Endodermal cell (in vitro differentiated cells): ENCODE measurements around the gene PPT1. TPM values are rescaled to one million over a fixed set of nuclear protein-coding genes. Genes with fewer than 3 reads are reported as not detected.

ENCODE experiments used
- DNase-seq: peaks from one replicate; pipeline ENCODE4 v3.0.0-alpha.2; 2017
- H3K27ac ChIP-seq: 2 replicates; pipeline ENCODE4 v1.5.1; 2013; ENCODE audit warnings: mild to moderate bottlenecking, low read depth, low read length, moderate library complexity
- H3K27me3 ChIP-seq: 2 replicates; pipeline ENCODE4 v1.6.1; 2013; ENCODE audit warnings: mild to moderate bottlenecking, low read length, moderate library complexity; ENCODE audit not compliant: insufficient read depth, control insufficient read depth, poor library complexity, severe bottlenecking
- H3K36me3 ChIP-seq: 2 replicates; pipeline ENCODE4 v1.7.0; 2013; ENCODE audit warnings: mild to moderate bottlenecking, low read length, moderate library complexity; ENCODE audit not compliant: control insufficient read depth, insufficient read depth
- H3K4me1 ChIP-seq: one replicate; pipeline ENCODE4 v1.7.0; 2013; ENCODE audit warnings: low read length; ENCODE audit not compliant: control insufficient read depth, insufficient read depth
- H3K4me3 ChIP-seq: 2 replicates; pipeline ENCODE4 v1.5.1; 2013; ENCODE audit warnings: mild to moderate bottlenecking, low read length, moderate library complexity
- H3K9ac ChIP-seq: 2 replicates; pipeline ENCODE4 v1.6.1; 2013; ENCODE audit warnings: mild to moderate bottlenecking, low read length, moderate library complexity; ENCODE audit not compliant: poor library complexity, severe bottlenecking; ENCODE audit errors: extremely low read depth
- H3K9me3 ChIP-seq: 2 replicates; pipeline ENCODE4 v1.6.1; 2013; ENCODE audit warnings: mild to moderate bottlenecking, low read length, moderate library complexity; ENCODE audit not compliant: control insufficient read depth
- H3K27ac Mint-ChIP-seq: 2 replicates; pipeline ENCODE4 v1.8.0; 2020; ENCODE audit warnings: mixed read lengths
- H3K27me3 Mint-ChIP-seq: 2 replicates; pipeline ENCODE4 v1.8.0; 2021; ENCODE audit warnings: mild to moderate bottlenecking, mixed read lengths; ENCODE audit not compliant: insufficient read depth
- H3K36me3 Mint-ChIP-seq: 2 replicates; pipeline ENCODE4 v1.8.0; 2020; ENCODE audit warnings: low read depth, mixed read lengths
- H3K4me1 Mint-ChIP-seq: 2 replicates; pipeline ENCODE4 v1.8.0; 2020; ENCODE audit warnings: mixed read lengths
- H3K4me3 Mint-ChIP-seq: 2 replicates; pipeline ENCODE4 v1.8.0; 2020; ENCODE audit warnings: mild to moderate bottlenecking, moderate library complexity, mixed read lengths
- H3K9me3 Mint-ChIP-seq: 2 replicates; pipeline ENCODE4 v1.8.0; 2020; ENCODE audit warnings: mild to moderate bottlenecking, mixed read lengths
- WGBS, 2 experiments: methylation state at CpG; one replicate each; pipeline versions ENCODE4 v1.1.5 to v1.1.7; 2013; ENCODE audit warnings: missing lambda C conversion rate in 2 of 2, mixed read lengths in 1 of 2; ENCODE audit not compliant: insufficient coverage in 1 of 2, insufficient read length in 1 of 2; 5-methylcytosine and 5-hydroxymethylcytosine counted together
- total RNA-seq, 2 donors: library from RNA; stranded (reverse); fragmentation: NEBNext Ultra II Directional in 1 of 2; extraction: Animal tissue kit (Norgen Biotek cat#: 25700) in 1 of 2; gene quantifications; 2 replicates in 1 of 2; 3 replicates in 1 of 2; pipeline ENCODE4 v1.2.1, GENCODE V29; 2021
- TF ChIP-seq, protein P1 (sequence below): fragments of 200-600 bp; sonication (generic); conservative IDR thresholded peaks from 2 replicates; pipeline ENCODE4 v1.5.0; 2021; ENCODE audit warnings: antibody characterized with exemption, mild to moderate bottlenecking

Gene PPT1
- total RNA-seq, 2 donors from 2014 or later, result 85.7 to 111 TPM

DNA sequence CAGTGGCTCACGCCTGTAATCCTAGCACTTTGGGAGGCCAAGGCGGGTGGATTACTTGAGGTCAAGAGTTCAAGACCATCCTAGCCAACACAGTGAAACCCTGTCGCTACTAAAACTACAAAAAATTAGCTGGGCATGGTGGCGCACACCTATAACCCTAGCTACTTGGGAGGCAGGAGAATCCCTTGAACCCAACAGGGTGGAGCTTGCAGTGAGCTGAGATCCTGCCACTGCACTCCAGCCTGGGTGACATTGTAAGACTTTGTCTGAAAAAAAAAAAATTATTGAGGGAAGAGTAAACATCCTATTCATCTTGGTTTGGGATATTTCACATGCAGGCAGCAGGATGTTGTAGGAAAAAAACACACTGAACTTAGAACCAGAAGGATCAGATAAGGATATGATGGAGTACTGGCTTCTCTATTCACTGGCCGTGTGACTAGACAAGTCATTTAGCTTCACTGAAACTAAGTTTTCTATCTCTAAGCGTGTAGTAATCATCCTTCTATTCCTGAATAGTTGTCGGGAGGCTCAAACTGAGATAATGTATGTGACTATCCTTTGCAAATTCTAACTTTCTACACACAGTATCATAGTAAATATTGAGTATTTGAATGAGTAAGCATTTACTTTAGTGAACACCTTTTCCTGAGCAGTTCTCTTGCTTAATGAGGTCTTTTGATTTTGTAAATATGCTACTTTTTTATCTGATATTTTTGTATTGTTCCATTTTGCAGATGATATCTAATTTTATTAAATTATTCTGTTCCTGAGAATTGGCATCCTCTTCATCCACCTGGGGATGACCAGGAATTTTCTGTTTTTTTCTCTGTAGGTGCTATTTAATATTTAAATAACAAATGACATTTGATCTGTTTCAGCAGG is 38.4 kb downstream of the PPT1 start:
- Histone ChIP-seq H3K4me3 (no peak overlapping the region), H3K9me3 (no peaks in the 10 kb centered on the region), H3K27me3 (no peaks in the 10 kb centered on the region), H3K27ac (no peak overlapping the region), H3K4me1 (peaks cover 6% of the 10 kb centered on the region), H3K36me3 (peaks cover 77% of the 10 kb centered on the region), H3K9ac (no peak overlapping the region)
- H3K9me3 Mint-ChIP-seq, result no peaks in the 10 kb centered on the region
- H3K27ac Mint-ChIP-seq, result peak overlapping the region; percentile 79
- H3K36me3 Mint-ChIP-seq, result peaks cover 58% of the 10 kb centered on the region
- TF ChIP-seq, protein P1, sequence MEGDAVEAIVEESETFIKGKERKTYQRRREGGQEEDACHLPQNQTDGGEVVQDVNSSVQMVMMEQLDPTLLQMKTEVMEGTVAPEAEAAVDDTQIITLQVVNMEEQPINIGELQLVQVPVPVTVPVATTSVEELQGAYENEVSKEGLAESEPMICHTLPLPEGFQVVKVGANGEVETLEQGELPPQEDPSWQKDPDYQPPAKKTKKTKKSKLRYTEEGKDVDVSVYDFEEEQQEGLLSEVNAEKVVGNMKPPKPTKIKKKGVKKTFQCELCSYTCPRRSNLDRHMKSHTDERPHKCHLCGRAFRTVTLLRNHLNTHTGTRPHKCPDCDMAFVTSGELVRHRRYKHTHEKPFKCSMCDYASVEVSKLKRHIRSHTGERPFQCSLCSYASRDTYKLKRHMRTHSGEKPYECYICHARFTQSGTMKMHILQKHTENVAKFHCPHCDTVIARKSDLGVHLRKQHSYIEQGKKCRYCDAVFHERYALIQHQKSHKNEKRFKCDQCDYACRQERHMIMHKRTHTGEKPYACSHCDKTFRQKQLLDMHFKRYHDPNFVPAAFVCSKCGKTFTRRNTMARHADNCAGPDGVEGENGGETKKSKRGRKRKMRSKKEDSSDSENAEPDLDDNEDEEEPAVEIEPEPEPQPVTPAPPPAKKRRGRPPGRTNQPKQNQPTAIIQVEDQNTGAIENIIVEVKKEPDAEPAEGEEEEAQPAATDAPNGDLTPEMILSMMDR, result no peak
- WGBS, 2 experiments, result 95 to 100% methylated on average over 2 to 7 of the region's 7 CpGs
- H3K4me1 Mint-ChIP-seq, result peaks cover 26% of the 10 kb centered on the region
- no peak overlapping the region for H3K4me3 Mint-ChIP-seq
- no peak for DNase-seq
- H3K27me3 Mint-ChIP-seq, result no peaks in the 10 kb centered on the region

DNA sequence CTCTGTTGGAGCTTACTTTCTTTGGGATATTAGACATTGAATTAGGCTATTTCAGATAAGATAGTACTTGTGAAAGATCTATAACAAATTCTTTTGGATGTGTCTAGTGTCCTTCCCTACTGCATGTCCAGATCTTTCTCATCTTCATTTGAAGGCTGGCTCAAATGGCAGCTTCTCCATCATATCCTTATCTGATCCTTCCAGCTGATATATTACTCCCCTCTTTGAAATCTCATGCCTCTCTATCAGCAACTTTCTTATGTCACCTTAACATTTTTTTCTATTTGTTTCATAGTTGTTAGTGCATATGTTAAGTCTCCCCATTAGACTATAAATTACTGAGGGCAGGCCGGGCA is 39.0 kb downstream of the PPT1 start:
- Mint-ChIP-seq H3K27me3 (no peaks in the 10 kb centered on the region), H3K4me1 (peaks cover 26% of the 10 kb centered on the region)
- H3K27ac ChIP-seq, result no peak overlapping the region

DNA sequence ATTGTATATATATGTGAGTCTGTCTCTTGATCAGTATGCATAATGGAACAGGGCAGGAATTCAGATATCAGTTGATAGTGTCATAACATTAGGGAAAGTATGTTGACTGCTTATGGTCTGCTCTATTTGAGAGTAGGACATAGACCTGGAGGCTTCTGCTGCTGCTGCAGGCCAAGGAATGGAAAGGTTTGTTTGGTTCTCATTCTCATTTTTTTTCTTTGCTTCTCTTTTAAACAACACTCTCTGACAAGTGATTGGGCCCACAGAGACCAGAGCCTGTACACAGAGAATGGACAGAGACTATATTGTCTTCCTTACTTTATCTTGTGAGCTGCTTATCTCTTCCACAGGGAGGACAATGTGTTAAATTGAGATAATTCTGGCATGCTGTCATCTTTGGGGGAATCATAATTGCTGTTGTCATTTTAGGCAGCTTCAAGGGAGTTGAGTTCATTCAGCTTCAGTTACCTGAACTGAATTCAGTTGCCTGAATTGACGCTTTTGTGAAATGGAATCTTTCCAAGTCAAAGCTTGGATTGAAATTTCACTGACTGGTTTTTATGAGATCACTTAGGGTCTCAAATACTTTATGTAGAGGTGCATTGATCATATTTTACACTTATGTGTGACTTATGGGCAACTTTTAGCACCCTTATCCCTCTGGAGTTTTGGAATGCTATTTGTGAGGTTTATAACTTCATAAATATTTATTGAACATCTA is 39.6 kb downstream of the PPT1 start:
- Histone ChIP-seq H3K4me1 (peaks cover 6% of the 10 kb centered on the region), H3K9ac (no peak overlapping the region), H3K27ac (no peak overlapping the region), H3K36me3 (peaks cover 71% of the 10 kb centered on the region), H3K27me3 (no peaks in the 10 kb centered on the region), H3K9me3 (no peaks in the 10 kb centered on the region), H3K4me3 (peak overlapping the region; percentile 51)
- Mint-ChIP-seq H3K36me3 (peaks cover 51% of the 10 kb centered on the region), H3K4me1 (peaks cover 26% of the 10 kb centered on the region), H3K4me3 (no peak overlapping the region), H3K27me3 (no peaks in the 10 kb centered on the region), H3K9me3 (no peaks in the 10 kb centered on the region), H3K27ac (no peak overlapping the region)
- WGBS, 2 experiments, result 94 to 100% methylated on average over 1 of the region's 1 CpG
- TF ChIP-seq, protein P1, result no peak
- no peak for DNase-seq

More for the DNA sequence above, 39.0 kb downstream of the PPT1 start:
- Histone ChIP-seq H3K4me3 (no peak overlapping the region), H3K4me1 (peaks cover 6% of the 10 kb centered on the region), H3K27me3 (no peaks in the 10 kb centered on the region), H3K9ac (no peak overlapping the region), H3K9me3 (no peaks in the 10 kb centered on the region), H3K36me3 (peaks cover 75% of the 10 kb centered on the region)
- no peak for DNase-seq
- no peak overlapping the region for H3K4me3 Mint-ChIP-seq
- H3K9me3 Mint-ChIP-seq, result no peaks in the 10 kb centered on the region
- TF ChIP-seq, protein P1, result no peak
- H3K36me3 Mint-ChIP-seq, result peaks cover 52% of the 10 kb centered on the region
- no peak overlapping the region for H3K27ac Mint-ChIP-seq
- WGBS, 2 experiments, result 91% methylated on average over 1 of the region's 1 CpG; no CpG with 5 or more reads in 1 of the 2 experiments
